Loucy (cell line): ENCODE measurements around the gene FAM13A.

Experiments
- H2AFZ ChIP-seq: fragments of 200-600 bp; sonication (generic); 2 replicates; pipeline ENCODE4 v1.6.0; 2016; ENCODE audit warnings: antibody characterized with exemption, mild to moderate bottlenecking, low read length, moderate library complexity
- H3F3A ChIP-seq: fragments of 200-600 bp; 2 replicates; pipeline ENCODE4 v1.6.0; 2016; ENCODE audit warnings: antibody characterized with exemption, low read depth, mild to moderate bottlenecking
- H3K27me3 ChIP-seq: fragments of 200-600 bp; sonication (generic); 2 replicates; pipeline ENCODE4 v1.6.1; 2014; ENCODE audit warnings: low read length, mild to moderate bottlenecking; ENCODE audit not compliant: insufficient read depth, poor library complexity, severe bottlenecking
- H3K36me3 ChIP-seq: fragments of 200-600 bp; sonication (generic); 2 replicates; pipeline ENCODE4 v1.6.1; 2016; ENCODE audit warnings: low read length; ENCODE audit not compliant: insufficient read depth
- H3K4me1 ChIP-seq: fragments of 200-600 bp; sonication (generic); 2 replicates; pipeline ENCODE4 v1.5.1; 2014; ENCODE audit warnings: low read length, mild to moderate bottlenecking; ENCODE audit not compliant: insufficient read depth, poor library complexity, severe bottlenecking
- H3K4me2 ChIP-seq: fragments of 200-600 bp; sonication (generic); 2 replicates; pipeline ENCODE4 v1.6.0; 2014; ENCODE audit warnings: antibody characterized with exemption, low read length, low read depth, mild to moderate bottlenecking; ENCODE audit not compliant: poor library complexity, severe bottlenecking
- H3K4me3 ChIP-seq: fragments of 200-600 bp; sonication (generic); 2 replicates; pipeline ENCODE4 v1.5.1; 2014; ENCODE audit warnings: low read length, mild to moderate bottlenecking, mixed read lengths; ENCODE audit not compliant: poor library complexity, severe bottlenecking
- H3K79me2 ChIP-seq: fragments of 200-600 bp; sonication (generic); 2 replicates; pipeline ENCODE4 v1.6.1; 2014; ENCODE audit warnings: low read length; ENCODE audit not compliant: insufficient read depth
- H3K9ac ChIP-seq: fragments of 200-600 bp; sonication (generic); 2 replicates; pipeline ENCODE4 v1.6.0; 2014; ENCODE audit warnings: mild to moderate bottlenecking, low read depth, low read length, moderate library complexity; ENCODE audit not compliant: poor library complexity, severe bottlenecking
- H3K9me2 ChIP-seq: fragments of 200-600 bp; sonication (generic); replicated peaks from 2 replicates; pipeline ENCODE4 v1.6.1; 2016; ENCODE audit warnings: low read depth, low read length, mixed read lengths
- H3K9me3 ChIP-seq: fragments of 200-600 bp; sonication (generic); 2 replicates; pipeline ENCODE4 v1.6.1; 2014; ENCODE audit warnings: mild to moderate bottlenecking, antibody characterized with exemption, low read length, low read depth; ENCODE audit not compliant: insufficient read depth
- H4K20me1 ChIP-seq: fragments of 200-600 bp; sonication (generic); 2 replicates; pipeline ENCODE4 v1.6.0; 2014; ENCODE audit warnings: antibody characterized with exemption, low read length, mild to moderate bottlenecking; ENCODE audit not compliant: insufficient read depth, poor library complexity, severe bottlenecking
- CTCF ChIP-seq: fragments of 200-600 bp; sonication (generic); conservative IDR thresholded peaks from 2 replicates; pipeline ENCODE4 v1.5.1; 2014; ENCODE audit warnings: mild to moderate bottlenecking, antibody characterized with exemption, low read length
- EZH2phosphoT487 ChIP-seq: fragments of 200-600 bp; IDR thresholded peaks from 2 replicates; pipeline ENCODE4 v1.6.1; 2018; ENCODE audit warnings: antibody characterized with exemption, mild to moderate bottlenecking, moderate library complexity, borderline replicate concordance

FAM13A gene

GRCh38 chr4:88989990-88990389 is 67.0 kb downstream of the FAM13A start:
- no peak overlapping the region for H3K4me2 ChIP-seq
- no peaks in the 10 kb centered on the region for H3K36me3 ChIP-seq
- H3K9me2 ChIP-seq = no peaks in the 10 kb centered on the region
- H2AFZ ChIP-seq = no peak overlapping the region
- no peaks in the 10 kb centered on the region for H3F3A ChIP-seq
- H3K9ac ChIP-seq = no peak overlapping the region
- no peaks in the 10 kb centered on the region for H3K4me1 ChIP-seq
- no peaks in the 10 kb centered on the region for H3K27me3 ChIP-seq
- H4K20me1 ChIP-seq = no peaks in the 10 kb centered on the region
- H3K4me3 ChIP-seq = no peak overlapping the region
- H3K79me2 ChIP-seq = no peaks in the 10 kb centered on the region
- no peak for TF ChIP-seq EZH2phosphoT487
- TF ChIP-seq CTCF = no peak
- H3K9me3 ChIP-seq = no peaks in the 10 kb centered on the region

GRCh38 chr4:88985088-88985773 is 71.8 kb downstream of the FAM13A start:
- no peak overlapping the region for H3K4me3 ChIP-seq
- H3K27me3 ChIP-seq = no peaks in the 10 kb centered on the region
- H3F3A ChIP-seq = no peaks in the 10 kb centered on the region
- no peaks in the 10 kb centered on the region for H3K36me3 ChIP-seq
- no peak overlapping the region for H2AFZ ChIP-seq
- H3K9me3 ChIP-seq = no peaks in the 10 kb centered on the region
- no peaks in the 10 kb centered on the region for H4K20me1 ChIP-seq
- no peak for TF ChIP-seq EZH2phosphoT487
- no peak for TF ChIP-seq CTCF
- H3K9me2 ChIP-seq = no peaks in the 10 kb centered on the region
- H3K9ac ChIP-seq = no peak overlapping the region
- H3K4me2 ChIP-seq = no peak overlapping the region
- H3K4me1 ChIP-seq = no peaks in the 10 kb centered on the region
- H3K79me2 ChIP-seq = no peaks in the 10 kb centered on the region

GRCh38 chr4:88982757-88983156 is 74.2 kb downstream of the FAM13A start:
- no peak overlapping the region for H3K4me2 ChIP-seq
- no peaks in the 10 kb centered on the region for H3K4me1 ChIP-seq
- no peaks in the 10 kb centered on the region for H3F3A ChIP-seq

More at GRCh38 chr4:88982757-88983156, 74.2 kb downstream of the FAM13A start:
- no peak overlapping the region for H3K4me3 ChIP-seq
- H3K9ac ChIP-seq = no peak overlapping the region
- H3K9me3 ChIP-seq = no peaks in the 10 kb centered on the region
- H3K27me3 ChIP-seq = no peaks in the 10 kb centered on the region
- H3K36me3 ChIP-seq = no peaks in the 10 kb centered on the region
- TF ChIP-seq EZH2phosphoT487 (no peak), CTCF (no peak)
- H2AFZ ChIP-seq = no peak overlapping the region
- no peaks in the 10 kb centered on the region for H4K20me1 ChIP-seq
- no peaks in the 10 kb centered on the region for H3K9me2 ChIP-seq
- H3K79me2 ChIP-seq = no peaks in the 10 kb centered on the region
